Activated gamma-delta T cell (primary cell): ENCODE measurements around the gene STX19.

Source experiments
- DNase-seq: peaks from one replicate; lab custom pipeline; 2025; lab: John Stamatoyannopoulos, UW

The STX19 gene

DNA sequence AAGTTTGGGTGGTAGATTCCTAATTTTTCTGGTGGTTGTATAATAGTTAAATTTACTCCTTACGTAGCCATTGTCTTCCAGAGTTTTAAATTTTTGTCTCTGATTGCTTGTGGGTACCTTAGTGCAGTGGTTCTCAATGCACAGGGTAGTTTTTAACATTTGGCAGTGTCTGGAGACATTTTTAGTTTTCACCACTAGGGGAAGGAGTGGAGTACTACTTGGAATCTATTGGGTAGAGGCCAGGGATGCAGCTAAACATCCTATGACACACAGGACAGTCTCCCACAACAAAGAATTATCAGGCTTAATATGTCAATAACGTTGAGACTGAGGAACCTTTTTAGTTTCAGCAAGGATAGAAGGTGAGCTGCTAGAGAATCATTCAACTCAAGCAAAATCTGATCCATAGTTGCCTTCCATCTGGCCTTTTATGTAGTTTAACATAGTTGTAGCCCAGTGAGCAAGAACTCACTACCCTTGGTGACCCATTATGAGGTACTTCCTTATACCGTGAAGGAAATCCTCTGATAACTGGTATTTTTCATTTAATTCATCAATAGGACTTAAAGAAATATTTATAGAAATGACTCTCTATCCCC lies 8.6 kb upstream of the STX19 start:
- DNase-seq: no peak

DNA sequence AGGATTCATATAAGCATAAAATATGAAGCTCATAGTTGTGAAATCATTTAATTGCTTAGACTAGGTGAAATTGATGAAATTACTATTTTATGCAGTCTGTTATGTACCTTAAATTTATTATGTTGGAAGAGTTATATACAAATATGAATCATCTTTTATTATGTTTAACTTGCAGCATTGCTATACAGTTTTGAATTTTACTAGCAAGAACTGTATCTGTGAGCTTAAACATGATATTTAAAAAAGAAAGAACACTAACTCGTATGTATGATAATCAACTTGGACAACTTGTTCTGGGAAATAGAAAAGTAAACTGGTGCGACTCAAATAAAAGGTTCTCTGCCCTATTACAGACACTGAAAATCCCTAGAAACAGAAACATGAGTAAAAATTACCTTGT lies 1.8 kb downstream of the STX19 start:
- no peak for DNase-seq

DNA sequence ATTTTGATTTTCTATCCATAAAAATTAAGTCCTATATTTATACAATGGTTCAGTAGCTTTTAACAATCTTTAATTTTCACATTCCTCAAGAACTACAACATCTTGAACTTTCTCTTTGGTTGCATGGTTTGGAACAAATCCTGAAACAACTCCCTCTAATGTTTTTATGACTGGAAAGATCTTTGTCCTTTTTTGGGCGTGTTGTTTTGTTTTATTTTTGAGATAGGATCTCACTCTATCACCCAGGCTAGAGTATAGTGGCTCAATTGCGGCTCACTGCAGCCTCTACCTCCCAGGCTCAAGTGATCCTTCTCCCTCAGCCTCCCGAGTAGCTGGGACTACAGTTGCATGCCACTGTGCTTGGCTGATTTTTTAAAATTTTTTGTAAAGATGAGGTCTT lies 4.0 kb downstream of the STX19 start:
- DNase-seq: no peak

DNA sequence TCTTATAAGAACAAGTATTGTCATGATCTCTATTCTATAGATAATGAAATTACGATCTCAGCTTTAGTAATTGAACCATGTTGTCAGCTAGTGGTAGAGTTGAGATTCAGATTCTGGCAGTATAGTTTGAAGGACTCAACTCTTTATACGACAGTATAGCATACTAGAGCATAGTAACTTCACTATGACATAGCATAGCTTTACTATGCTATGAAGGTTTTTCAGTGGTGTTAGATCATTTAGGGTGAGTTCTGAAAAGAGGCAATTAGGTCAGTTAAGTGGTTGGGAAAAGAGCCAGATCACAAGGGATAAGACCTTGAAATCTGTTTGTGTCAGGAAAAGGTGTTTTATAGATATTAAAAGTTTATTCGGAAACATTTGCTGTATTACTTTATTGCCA lies 8.1 kb downstream of the STX19 start:
- DNase-seq: no peak

GRCh38 chr3:94019659-94020058 lies 8.7 kb downstream of the STX19 start:
- DNase-seq: no peak

GRCh38 chr3:94015025-94015424 lies 13.4 kb downstream of the STX19 start:
- no peak for DNase-seq

GRCh38 chr3:94012185-94012584 lies 16.2 kb downstream of the STX19 start:
- no peak for DNase-seq

- DNase-seq: no peak
Observed at GRCh38 chr3:94011233-94011711, 17.1 kb downstream of the STX19 start.

DNA sequence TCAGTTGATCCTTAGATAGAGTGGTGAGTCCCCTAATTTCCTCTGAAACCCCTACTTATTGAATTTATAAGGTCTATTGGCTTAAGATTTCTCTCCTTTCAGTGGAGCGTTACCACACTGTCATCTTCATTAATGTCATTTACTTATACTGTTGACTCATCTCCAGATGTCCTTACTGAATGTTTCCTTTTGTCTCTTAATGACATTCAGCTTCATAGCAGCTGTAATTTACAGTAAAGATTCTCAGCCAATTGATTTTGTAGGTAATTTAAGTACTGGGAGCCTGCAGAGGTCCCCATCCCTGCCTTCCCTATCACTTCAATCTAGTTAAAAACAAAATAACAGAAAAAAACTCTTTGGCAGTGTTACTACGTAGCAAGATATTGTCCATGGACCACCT lies 18.8 kb downstream of the STX19 start:
- DNase-seq: no peak

DNA sequence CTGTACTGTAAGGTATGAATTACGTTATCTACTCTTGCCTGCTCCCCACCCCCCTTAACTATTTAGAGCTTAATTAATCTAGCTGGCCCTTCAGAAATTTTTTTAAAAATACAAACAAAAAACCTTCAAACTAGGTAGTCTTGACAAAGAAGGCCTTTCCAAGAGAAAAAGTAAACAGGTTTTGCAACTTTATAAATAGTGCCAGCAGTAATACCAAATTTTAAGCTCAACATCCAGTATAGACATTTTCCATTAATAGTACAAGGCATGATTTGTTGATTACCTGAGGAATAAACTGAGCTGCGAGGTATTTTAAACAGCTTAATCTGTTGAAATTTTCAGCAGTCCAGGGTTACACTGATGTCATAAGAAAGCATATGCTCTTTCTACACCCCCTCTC lies 20.1 kb downstream of the STX19 start:
- DNase-seq: no peak

- DNase-seq: no peak
Observed at GRCh38 chr3:94004301-94004910, 24.0 kb downstream of the STX19 start.

DNA sequence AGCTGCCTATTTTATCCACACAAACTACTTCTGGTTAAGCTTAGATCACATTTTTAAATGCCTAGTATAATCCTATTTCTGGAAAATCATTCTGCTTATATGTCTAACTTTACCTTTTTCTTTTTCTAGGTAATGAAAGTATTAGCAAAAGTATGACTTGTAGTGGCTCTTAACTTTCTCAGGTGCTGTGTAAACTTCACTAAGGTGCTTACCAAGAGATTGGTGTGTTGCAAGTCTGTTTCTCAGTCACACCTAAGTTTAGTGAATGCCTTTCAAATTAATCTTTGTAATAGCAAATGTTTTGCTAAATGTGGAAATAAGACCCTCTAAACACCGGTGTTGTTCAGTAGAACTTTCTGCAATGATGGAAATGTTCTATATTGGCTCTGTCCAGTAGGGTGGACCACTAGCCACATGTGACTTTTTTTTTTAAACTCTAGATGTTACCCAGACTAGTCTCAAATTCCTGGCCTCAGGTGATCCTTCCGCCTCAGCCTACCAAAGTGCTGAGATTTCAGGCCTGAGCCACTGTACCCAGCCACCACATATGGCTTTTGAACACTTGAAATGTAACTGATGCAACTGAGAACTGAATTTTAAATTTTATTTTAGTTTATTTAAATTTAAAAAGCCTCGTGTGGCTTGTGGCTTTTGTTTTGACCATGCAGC lies 26.4 kb downstream of the STX19 start:
- no peak for DNase-seq

- DNase-seq: no peak
Observed at GRCh38 chr3:94001191-94001590, 27.2 kb downstream of the STX19 start.

GRCh38 chr3:93994056-93994455 lies 34.3 kb downstream of the STX19 start:
- DNase-seq: no peak

GRCh38 chr3:93992207-93992606 lies 36.2 kb downstream of the STX19 start:
- DNase-seq: no peak

GRCh38 chr3:93991631-93992030 lies 36.8 kb downstream of the STX19 start:
- no peak for DNase-seq

GRCh38 chr3:93989241-93989640 lies 39.2 kb downstream of the STX19 start:
- DNase-seq: no peak

DNA sequence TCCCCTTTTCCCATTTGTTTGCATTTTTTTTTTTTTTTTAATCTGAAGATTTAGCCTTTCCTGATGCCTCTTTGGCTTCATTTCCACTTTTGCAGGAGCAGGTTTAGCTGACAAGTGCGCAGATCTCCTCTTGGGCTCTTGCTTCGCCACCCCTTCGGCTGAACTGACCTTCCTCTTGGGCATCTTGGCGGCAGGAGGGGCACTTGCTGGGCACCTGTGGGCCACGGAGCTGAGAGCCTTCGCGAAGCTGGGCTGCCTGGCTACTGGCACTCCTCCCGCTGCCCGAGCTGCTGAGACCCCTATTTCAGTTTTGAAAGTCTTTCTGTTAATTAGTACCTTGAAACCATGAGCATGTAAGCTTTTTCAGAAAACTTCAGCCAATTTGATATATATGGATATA lies 39.6 kb downstream of the STX19 start:
- DNase-seq: no peak

DNA sequence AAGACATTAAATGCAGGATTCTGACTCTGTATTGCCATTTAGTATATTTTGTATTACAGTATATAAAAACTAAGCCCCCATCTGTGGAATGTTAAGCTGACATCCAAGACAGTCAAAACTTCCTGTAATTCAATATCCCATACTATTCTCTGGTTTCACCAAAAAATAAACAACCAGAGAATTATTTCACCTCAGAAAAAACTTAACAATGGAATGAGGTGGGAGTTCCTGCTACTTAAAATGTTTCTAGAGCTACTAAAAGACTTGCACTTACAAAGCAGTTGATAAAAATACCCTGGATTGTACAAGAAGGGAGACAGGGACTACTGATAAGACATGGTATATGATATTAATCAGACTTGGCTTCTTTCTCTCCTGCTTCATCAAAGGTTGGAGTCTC lies 40.1 kb downstream of the STX19 start:
- no peak for DNase-seq

DNA sequence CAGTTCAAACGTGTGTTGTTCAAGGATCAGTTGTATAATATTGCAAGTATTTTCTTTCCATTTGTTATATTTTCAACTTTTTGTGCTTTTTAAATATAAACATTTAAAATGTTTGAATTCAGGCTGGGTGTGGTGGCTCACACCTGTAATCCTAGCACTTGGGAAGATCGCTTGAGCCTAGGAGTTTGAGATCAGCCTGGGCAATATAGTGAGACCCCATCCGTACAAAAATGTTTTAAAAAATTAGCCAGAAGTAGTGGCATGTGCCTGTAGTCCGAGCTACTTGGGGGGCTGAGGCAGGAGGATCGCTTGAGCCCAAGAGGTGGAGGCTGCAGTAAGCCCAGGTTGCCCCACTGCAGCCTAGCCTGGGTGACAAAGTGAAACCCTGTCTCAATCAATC lies 43.8 kb downstream of the STX19 start:
- no peak for DNase-seq

DNA sequence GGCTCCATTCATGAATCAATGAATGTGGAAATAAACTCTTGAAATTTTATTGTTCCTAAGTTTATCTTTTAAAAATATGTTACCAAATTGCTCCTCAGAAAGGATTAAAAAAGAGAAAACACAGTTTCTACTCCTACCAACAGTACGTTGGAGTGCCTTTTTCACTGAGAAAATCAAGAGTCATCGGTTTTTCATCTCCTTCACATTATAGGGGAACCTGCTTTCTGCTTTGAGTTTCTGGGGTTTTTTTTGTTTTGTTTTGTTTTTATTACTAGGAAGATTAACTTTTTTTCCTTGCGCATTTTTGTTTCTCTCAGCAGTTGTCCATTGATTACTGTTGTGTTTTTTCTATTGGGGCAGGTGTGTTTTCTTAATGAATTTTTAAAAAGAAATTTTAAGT lies 45.0 kb downstream of the STX19 start:
- DNase-seq: no peak

GRCh38 chr3:93981649-93982048 lies 46.7 kb downstream of the STX19 start:
- no peak for DNase-seq

DNA sequence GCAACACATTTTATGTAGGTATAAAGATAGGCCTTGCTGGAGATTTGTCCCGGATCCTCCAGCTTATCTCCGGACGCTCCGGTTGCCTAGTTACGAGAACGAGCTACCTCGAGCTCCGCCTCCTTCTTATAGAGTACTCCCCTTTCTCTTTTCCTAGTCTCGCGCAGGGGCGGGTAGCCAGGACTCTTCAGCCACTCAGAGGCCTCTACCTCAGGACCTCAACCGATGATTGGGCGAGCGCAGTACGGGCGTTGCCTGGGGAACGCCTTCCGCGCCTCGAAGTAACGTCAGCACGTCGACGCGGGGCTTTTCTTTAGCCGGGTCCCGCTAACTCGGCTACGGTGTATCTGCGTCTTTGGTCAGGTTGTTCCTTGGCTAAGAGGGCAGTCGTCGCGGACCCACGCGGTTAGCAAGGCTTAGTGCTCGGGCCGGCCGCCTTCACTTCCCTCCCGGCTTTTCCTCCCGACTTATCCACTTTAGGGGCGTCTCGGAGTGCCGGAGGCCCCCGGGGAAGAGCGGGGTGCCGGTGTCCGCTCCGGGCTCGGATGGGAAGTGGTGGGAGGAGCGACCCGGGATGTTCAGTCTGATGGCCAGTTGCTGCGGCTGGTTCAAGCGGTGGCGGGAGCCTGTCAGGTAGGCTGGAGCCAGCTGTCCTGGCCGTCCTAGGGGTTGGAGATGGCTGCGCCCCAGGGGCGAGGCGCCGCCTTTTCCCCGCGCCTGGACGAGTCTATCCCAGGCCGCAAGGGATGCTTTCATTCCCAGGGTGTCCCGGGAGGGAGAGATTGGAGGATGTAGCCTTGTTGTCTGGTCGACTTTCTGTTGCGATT lies 48.3 kb downstream of the STX19 start, which contains the start of gene ARL13B:
Gene ARL13B (plus strand): TSS at position 306 of the 827 bp plus-strand sequence. CDS start 269 bp downstream, at position 575.
- DNase-seq: peak; percentile 66
